ENCODE measurements around the gene HSPB6. TPM values are rescaled to one million over a fixed set of nuclear protein-coding genes. Genes with fewer than 3 reads are reported as not detected.

HSPB6 gene
- total and polyA plus RNA-seq, 2 of the 8 experiments (the other 6 are each of a cell fraction or from before 2014, with no cell fraction given), result 0.91 TPM; not detected in 1

GRCh38 chr19:35743640-35744429, 13.0 kb downstream of the HSPB6 start (continued):
- TF ChIP-seq SRF (IDR thresholded peaks at IDR 0.05; ENCODE audit: low read depth, low read length) (no peak), CHD7 (IDR thresholded peaks at IDR 0.05; ENCODE audit: insufficient replicate concordance, low read length) (no peak), SIX5 (IDR thresholded peaks at IDR 0.05; ENCODE audit: low read depth, low read length) (no peak), GABPA (IDR thresholded peaks at IDR 0.05; ENCODE audit: borderline replicate concordance, insufficient read depth, low read length) (no peak), JUND (IDR thresholded peaks at IDR 0.05; ENCODE audit: low read length) (no peak), KDM1A (IDR thresholded peaks at IDR 0.05; ENCODE audit: borderline replicate concordance, low read length) (no peak), POU5F1 (IDR thresholded peaks at IDR 0.05; ENCODE audit: low read depth, low read length) (no peak), POLR2A (IDR thresholded peaks at IDR 0.05; ENCODE audit: control extremely low read depth in 1 of 2, low read depth in 2 of 2, low read length in 2 of 2) (no peak), HDAC2 (IDR thresholded peaks at IDR 0.05; ENCODE audit: borderline replicate concordance in 1 of 2, low read depth in 2 of 2, low read length in 2 of 2) (no peak), ASH2L (IDR thresholded peaks at IDR 0.05; ENCODE audit: low read length) (no peak)

Measured in H1 (cell line).